Measurements from ENCODE around the gene LPP. TPM values are rescaled to one million over a fixed set of nuclear protein-coding genes. Genes with fewer than 3 reads are reported as not detected.

Gene LPP
- total and polyA plus RNA-seq, 2 of the 13 experiments (the other 11 are each of a cell fraction or from before 2014, with no cell fraction given): 19.2 to 29.9 TPM

- no peak overlapping the region for H2AFZ ChIP-seq (ENCODE audit: low read length)
- no peaks in the 10 kb centered on the region for H3K9me3 ChIP-seq (ENCODE audit: low read length)
- ChIA-PET POLR2A (no interaction called here), CTCF (ENCODE audit: low intra/inter-chr PET ratio, low total read pairs) (no interaction called here)
- no peak overlapping the region for H3K4me3 ChIP-seq (replicated peaks in 1 of 3; ENCODE audit: insufficient read depth in 1 of 3, low read depth in 2 of 3, low read length in 3 of 3)
- ATAC-seq (no peak), DNase-seq (ENCODE audit: low spot score) (no peak), FAIRE-seq (no peak)
- peaks cover 25% of the 10 kb centered on the region for H3K79me2 ChIP-seq (ENCODE audit: insufficient read depth, low read length)
- H3K27me3 ChIP-seq (ENCODE audit: control insufficient read depth in 1 of 2, insufficient read depth in 2 of 2, low read length in 2 of 2): no peaks in the 10 kb centered on the region
- intact Hi-C loops (cut with micrococcal nuclease; ENCODE audit: unreplicated experiment) (no loop called here), in situ Hi-C loops (cut with HindIII; ENCODE audit: extremely low pct_ligation_motif_present, low pct_unique_long_range_greater_than_20kb) (no loop called here)
- no peak overlapping the region for H3K4me2 ChIP-seq (ENCODE audit: low read depth, low read length)
- H4K20me1 ChIP-seq (ENCODE audit: insufficient read depth, low read length): no peaks in the 10 kb centered on the region
- TF ChIP-seq MIXL1 (CRISPR knock-in tag; IDR thresholded peaks at IDR 0.05): no peak
- TF ChIP-seq JUNB (CRISPR knock-in tag; IDR thresholded peaks at IDR 0.05; ENCODE audit: borderline replicate concordance): no peak
- no peak for TF ChIP-seq ZNF800 (CRISPR knock-in tag; IDR thresholded peaks at IDR 0.05)
- no peak for TF ChIP-seq MXI1 (IDR thresholded peaks at IDR 0.05; ENCODE audit: borderline replicate concordance, low read depth, low read length)
- TF ChIP-seq ZNF296 (CRISPR knock-in tag; conservative IDR thresholded peaks at IDR 0.05): no peak
- TF ChIP-seq MIER2 (CRISPR knock-in tag; IDR thresholded peaks at IDR 0.05): no peak
- TF ChIP-seq HOMEZ (CRISPR knock-in tag; IDR thresholded peaks at IDR 0.05; ENCODE audit: low read depth): no peak
- TF ChIP-seq SAP130 (CRISPR knock-in tag; IDR thresholded peaks at IDR 0.05; ENCODE audit: low read depth): no peak
- H3K4me1 ChIP-seq (ENCODE audit: insufficient read depth, low read length): peaks cover 15% of the 10 kb centered on the region
- no TSS peak for BruUV-seq (replicated peaks)
- no peak overlapping the region for H3K9ac ChIP-seq (ENCODE audit: insufficient read depth, low read depth, low read length)
- peaks cover 2 to 6% of the 10 kb centered on the region in 2 experiments; a peak in 2 of 5 replicates for H3K36me3 ChIP-seq (replicated peaks in 1 of 2; ENCODE audit: control insufficient read depth in 1 of 2, insufficient read depth in 2 of 2, low read length in 2 of 2)
- WGBS (ENCODE audit: low lambda C conversion rate): 100% methylated on average over 3 of the region's 3 CpGs
- H3K27ac ChIP-seq (ENCODE audit: extremely low read length, insufficient read depth, low read length): no peak overlapping the region
Measured at GRCh38 chr3:188241883-188242282, 87.9 kb downstream of the LPP start.
